ENCODE data around the gene SPRY2.

- TF ChIP-seq POLR2A (IDR thresholded peaks at IDR 0.05; ENCODE audit: low read depth, low read length) (no peak), CTCF (conservative IDR thresholded peaks at IDR 0.05; ENCODE audit: low read depth, low read length) (no peak), SMC3 (IDR thresholded peaks at IDR 0.05; ENCODE audit: low read depth, low read length) (no peak), MXI1 (IDR thresholded peaks at IDR 0.05; ENCODE audit: borderline replicate concordance, low read depth, low read length) (no peak), CEBPB (IDR thresholded peaks at IDR 0.05; ENCODE audit: low read depth, low read length) (no peak), MAFK (IDR thresholded peaks at IDR 0.05; ENCODE audit: low read depth, low read length) (no peak), FOS (IDR thresholded peaks at IDR 0.05; ENCODE audit: low read depth, low read length) (no peak), RFX5 (IDR thresholded peaks at IDR 0.05; ENCODE audit: low read depth, low read length) (no peak), RAD21 (IDR thresholded peaks at IDR 0.05; ENCODE audit: low read length) (no peak), BHLHE40 (IDR thresholded peaks at IDR 0.05; ENCODE audit: low read depth, low read length) (no peak), RCOR1 (IDR thresholded peaks at IDR 0.05; ENCODE audit: insufficient replicate concordance, low read length) (no peak), MAZ (IDR thresholded peaks at IDR 0.05; ENCODE audit: borderline replicate concordance, low read depth, low read length) (no peak)
- TF ChIP-seq, protein P1, sequence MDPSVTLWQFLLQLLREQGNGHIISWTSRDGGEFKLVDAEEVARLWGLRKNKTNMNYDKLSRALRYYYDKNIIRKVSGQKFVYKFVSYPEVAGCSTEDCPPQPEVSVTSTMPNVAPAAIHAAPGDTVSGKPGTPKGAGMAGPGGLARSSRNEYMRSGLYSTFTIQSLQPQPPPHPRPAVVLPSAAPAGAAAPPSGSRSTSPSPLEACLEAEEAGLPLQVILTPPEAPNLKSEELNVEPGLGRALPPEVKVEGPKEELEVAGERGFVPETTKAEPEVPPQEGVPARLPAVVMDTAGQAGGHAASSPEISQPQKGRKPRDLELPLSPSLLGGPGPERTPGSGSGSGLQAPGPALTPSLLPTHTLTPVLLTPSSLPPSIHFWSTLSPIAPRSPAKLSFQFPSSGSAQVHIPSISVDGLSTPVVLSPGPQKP (IDR thresholded peaks at IDR 0.05; ENCODE audit: borderline replicate concordance, low read depth, low read length): no peak
Measured at GRCh38 chr13:80390338-80390737, 49.4 kb upstream of the SPRY2 start.
